NCI-H2227 (cell line): ENCODE results near the gene USP17L15.
"Not testable (repeated sequence)": the region's sequence is repeated elsewhere in the genome, so short reads cannot be mapped to it uniquely, and the experiment has no call there.

Source experiments
- DNase-seq: peaks from one replicate; lab custom pipeline; 2025; ENCODE audit not compliant: unreplicated experiment; lab: John Stamatoyannopoulos, UW

The USP17L15 gene

GRCh38 chr4:9234085-9234484 is at the start of gene USP17L15:
TSS of gene USP17L15 (plus strand) at chr4:9234385. CDS start at chr4:9234385, 0 bp downstream.
- not testable (repeated sequence) for DNase-seq

- not testable (repeated sequence) for DNase-seq
Observed at GRCh38 chr4:9210357-9210756, 23.8 kb upstream of the USP17L15 start, which contains the start of gene USP17L10. TSS of gene USP17L10 (plus strand) at chr4:9210657. CDS start at chr4:9210657, 0 bp downstream.

- not testable (repeated sequence) for DNase-seq
Observed at GRCh38 chr4:9214701-9215100, 19.5 kb upstream of the USP17L15 start.

GRCh38 chr4:9215105-9215504 is 19.1 kb upstream of the USP17L15 start, which contains the start of gene USP17L11:
TSS of gene USP17L11 (plus strand) at chr4:9215405. CDS start at chr4:9215405, 0 bp downstream.
- not testable (repeated sequence) for DNase-seq

- not testable (repeated sequence) for DNase-seq
Observed at GRCh38 chr4:9219852-9220251, 14.3 kb upstream of the USP17L15 start, which contains the start of gene USP17L12. TSS of gene USP17L12 (plus strand) at chr4:9220152. CDS start at chr4:9220152, 0 bp downstream.

GRCh38 chr4:9224596-9224995 is 9.6 kb upstream of the USP17L15 start, which contains the start of gene USP17L13:
TSS of gene USP17L13 (plus strand) at chr4:9224896. CDS start at chr4:9224896, 0 bp downstream.
- DNase-seq = not testable (repeated sequence)

- DNase-seq = not testable (repeated sequence)
Observed at GRCh38 chr4:9230249-9230648, 3.9 kb upstream of the USP17L15 start.

- DNase-seq = not testable (repeated sequence)
Observed at GRCh38 chr4:9238461-9238860, 4.3 kb downstream of the USP17L15 start.

GRCh38 chr4:9243579-9243978 is 9.4 kb downstream of the USP17L15 start, which contains the start of gene USP17L17:
TSS of gene USP17L17 (plus strand) at chr4:9243879. CDS start at chr4:9243879, 0 bp downstream.
- not testable (repeated sequence) for DNase-seq

GRCh38 chr4:9247953-9248680 is 13.9 kb downstream of the USP17L15 start, which contains the start of gene USP17L18:
TSS of gene USP17L18 (plus strand) at chr4:9248630. CDS start at chr4:9248630, 0 bp downstream.
- not testable (repeated sequence) for DNase-seq

- not testable (repeated sequence) for DNase-seq
Observed at GRCh38 chr4:9253078-9253477, 18.9 kb downstream of the USP17L15 start, which contains the start of gene USP17L19. TSS of gene USP17L19 (plus strand) at chr4:9253378. CDS start at chr4:9253378, 0 bp downstream.

- not testable (repeated sequence) for DNase-seq
Observed at GRCh38 chr4:9257824-9258223, 23.6 kb downstream of the USP17L15 start, which contains the start of gene USP17L20. TSS of gene USP17L20 (plus strand) at chr4:9258124. CDS start at chr4:9258124, 0 bp downstream.

- DNase-seq = not testable (repeated sequence)
Observed at GRCh38 chr4:9262572-9262971, 28.4 kb downstream of the USP17L15 start, which contains the start of gene USP17L21. TSS of gene USP17L21 (plus strand) at chr4:9262872. CDS start at chr4:9262872, 0 bp downstream.

GRCh38 chr4:9267319-9267718 is 33.1 kb downstream of the USP17L15 start, which contains the start of gene USP17L22:
TSS of gene USP17L22 (plus strand) at chr4:9267619. CDS start at chr4:9267619, 0 bp downstream.
- DNase-seq = not testable (repeated sequence)

- DNase-seq = not testable (repeated sequence)
Observed at GRCh38 chr4:9271719-9272118, 37.5 kb downstream of the USP17L15 start.
